IMR-90 (cell line): Measurements from ENCODE around the gene TSSK3. TPM values are rescaled to one million over a fixed set of nuclear protein-coding genes. Genes with fewer than 3 reads are reported as not detected.

Experiments used
- ATAC-seq: fragments of 200-7000 bp; cut with Tn5 transposase; 2 replicates; pipeline ENCODE4 v1.9.1; 2020; ENCODE audit warnings: low read depth, mild to moderate bottlenecking, moderate library complexity
- BruUV-seq: library from RNA; stranded (reverse); fragments of 400-500 nt; replicated peaks from 2 replicates; lab custom pipeline; 2021; lab: Mats Ljungman, UMichigan
- CTCF ChIA-PET: fragments of 300-600 bp; formaldehyde crosslinking; extraction: SDS; loops from one replicate; lab custom pipeline; 2021; ENCODE audit warnings: antibody characterized with exemption; lab: Yijun Ruan, JAX
- POLR2A ChIA-PET: fragments of 300-600 bp; sonication (Branson Sonifier 250); formaldehyde crosslinking; loops from one replicate; lab custom pipeline; 2022; ENCODE audit warnings: antibody characterized with exemption; ENCODE audit not compliant: unreplicated experiment; lab: Charles Lee
- DNase-seq: peaks from one replicate; pipeline ENCODE4 v3.0.0; 2013
- H2AFZ ChIP-seq: replicated peaks from 2 replicates; pipeline ENCODE3; 2013; ENCODE audit warnings: low read length, mild to moderate bottlenecking; ENCODE audit not compliant: poor library complexity
- H2AK5ac ChIP-seq: 2 replicates; pipeline ENCODE4 v1.6.1; 2013; ENCODE audit warnings: low read depth, low read length, inconsistent platforms
- H2AK9ac ChIP-seq: replicated peaks from 2 replicates; pipeline ENCODE3; 2013; ENCODE audit warnings: mild to moderate bottlenecking, low read depth, low read length, moderate library complexity; ENCODE audit not compliant: poor library complexity
- H2BK120ac ChIP-seq: 2 replicates; pipeline ENCODE4 v1.6.1; 2013; ENCODE audit warnings: low read depth, low read length, inconsistent platforms
- H2BK15ac ChIP-seq: 3 replicates; pipeline ENCODE4 v1.6.1; 2013; ENCODE audit warnings: low read depth, low read length, inconsistent platforms
- H2BK20ac ChIP-seq: 2 replicates; pipeline ENCODE4 v1.6.1; 2013; ENCODE audit warnings: low read depth, mild to moderate bottlenecking, inconsistent platforms, low read length, moderate library complexity
- H2BK5ac ChIP-seq: 2 replicates; pipeline ENCODE4 v1.6.1; 2013; ENCODE audit warnings: mild to moderate bottlenecking, low read depth, low read length, inconsistent platforms; ENCODE audit not compliant: poor library complexity, severe bottlenecking
- H3K14ac ChIP-seq: replicated peaks from 2 replicates; pipeline ENCODE4 v1.6.1; 2013; ENCODE audit warnings: low read depth, low read length, inconsistent platforms
- H3K18ac ChIP-seq: 2 replicates; pipeline ENCODE4 v1.6.1; 2013; ENCODE audit warnings: low read depth, low read length, control low read depth
- H3K23ac ChIP-seq: 2 replicates; pipeline ENCODE4 v1.6.1; 2013; ENCODE audit warnings: low read depth, low read length, inconsistent platforms
- H3K27ac ChIP-seq: 2 replicates; pipeline ENCODE4 v1.5.1; 2013; ENCODE audit warnings: mild to moderate bottlenecking, control low read depth, low read length; ENCODE audit not compliant: insufficient read depth
- H3K27me3 ChIP-seq: 2 replicates; pipeline ENCODE4 v1.6.1; 2013; ENCODE audit warnings: low read length; ENCODE audit not compliant: control insufficient read depth, insufficient read depth
- H3K36me3 ChIP-seq: 2 replicates; pipeline ENCODE4 v1.6.1; 2013; ENCODE audit warnings: low read length, mixed read lengths; ENCODE audit not compliant: control insufficient read depth, insufficient read depth
- H3K4ac ChIP-seq: 2 replicates; pipeline ENCODE4 v1.6.1; 2013; ENCODE audit warnings: low read depth, low read length, inconsistent platforms
- H3K4me1 ChIP-seq: 2 replicates; pipeline ENCODE4 v1.6.1; 2013; ENCODE audit warnings: low read length, mixed read lengths; ENCODE audit not compliant: control insufficient read depth, insufficient read depth
- H3K4me2 ChIP-seq: 2 replicates; pipeline ENCODE4 v1.6.1; 2013; ENCODE audit warnings: low read depth, mild to moderate bottlenecking, control low read depth, low read length, moderate library complexity
- H3K4me3 ChIP-seq: 2 replicates; pipeline ENCODE4 v1.5.1; 2013; ENCODE audit warnings: low read depth, mild to moderate bottlenecking, control low read depth, low read length, moderate library complexity; ENCODE audit not compliant: insufficient read depth
- H3K56ac ChIP-seq: 2 replicates; pipeline ENCODE4 v1.6.1; 2013; ENCODE audit warnings: low read length, inconsistent platforms; ENCODE audit not compliant: insufficient read depth; ENCODE audit errors: extremely low read depth
- H3K79me1 ChIP-seq, 2 experiments: 2 replicates each; pipeline ENCODE4 v1.6.1; 2013; ENCODE audit warnings: low read length in 2 of 2, inconsistent platforms in 1 of 2, low read depth in 1 of 2
- H3K9ac ChIP-seq: 2 replicates; pipeline ENCODE4 v1.6.1; 2013; ENCODE audit warnings: low read depth, low read length, control low read depth
- H3K9me1 ChIP-seq: 2 replicates; pipeline ENCODE4 v1.6.1; 2013; ENCODE audit warnings: low read length, inconsistent platforms; ENCODE audit not compliant: insufficient read depth
- H3K9me3 ChIP-seq: 2 replicates; pipeline ENCODE4 v1.6.1; 2013; ENCODE audit warnings: low read length; ENCODE audit not compliant: control insufficient read depth, insufficient read depth
- H4K20me1 ChIP-seq: 2 replicates; pipeline ENCODE4 v1.6.1; 2013; ENCODE audit warnings: low read length, inconsistent platforms; ENCODE audit not compliant: insufficient read depth
- H4K5ac ChIP-seq: 2 replicates; pipeline ENCODE4 v1.6.1; 2013; ENCODE audit warnings: mild to moderate bottlenecking, low read depth, low read length, control low read depth
- H4K8ac ChIP-seq, 2 experiments: 2 replicates each; pipeline ENCODE4 v1.6.1; 2013; ENCODE audit warnings: low read depth in 2 of 2, low read length in 2 of 2, control low read depth in 1 of 2, inconsistent platforms in 1 of 2
- H4K91ac ChIP-seq: 2 replicates; pipeline ENCODE4 v1.6.1; 2013; ENCODE audit warnings: low read depth, low read length, inconsistent platforms; ENCODE audit not compliant: insufficient read depth
- BHLHE40 ChIP-seq: fragments of 150-350 bp; IDR thresholded peaks from 2 replicates; pipeline ENCODE4 v1.6.1; 2016; ENCODE audit warnings: mild to moderate bottlenecking, low read depth, low read length
- CEBPB ChIP-seq: IDR thresholded peaks from 2 replicates; pipeline ENCODE4 v1.6.1; 2012; ENCODE audit warnings: low read depth, low read length, improper control_type of control experiment
- MAFK ChIP-seq: IDR thresholded peaks from 2 replicates; pipeline ENCODE4 v1.6.1; 2012; ENCODE audit warnings: low read depth, low read length, improper control_type of control experiment
- MAZ ChIP-seq: IDR thresholded peaks from 2 replicates; pipeline ENCODE4 v1.6.1; 2012; ENCODE audit warnings: low read depth, mild to moderate bottlenecking, low read length, improper control_type of control experiment, moderate library complexity, borderline replicate concordance
- MXI1 ChIP-seq: IDR thresholded peaks from 2 replicates; pipeline ENCODE4 v1.6.1; 2012; ENCODE audit warnings: low read depth, mild to moderate bottlenecking, low read length, moderate library complexity, borderline replicate concordance
- POLR2A ChIP-seq: IDR thresholded peaks from 2 replicates; pipeline ENCODE4 v1.6.1; 2012; ENCODE audit warnings: mild to moderate bottlenecking, low read depth, low read length
- RCOR1 ChIP-seq: IDR thresholded peaks from 2 replicates; pipeline ENCODE4 v1.6.1; 2012; ENCODE audit warnings: mild to moderate bottlenecking, low read length, improper control_type of control experiment; ENCODE audit not compliant: insufficient replicate concordance
- SMC3 ChIP-seq: fragments of 150-350 bp; IDR thresholded peaks from 2 replicates; pipeline ENCODE4 v1.6.1; 2016; ENCODE audit warnings: low read depth, mild to moderate bottlenecking, antibody characterized with exemption, low read length, moderate library complexity
- WGBS, 2 experiments: methylation state at CpG; one replicate each; pipeline versions ENCODE4 v1.1.5 to v1.1.7; 2013; ENCODE audit warnings: missing lambda C conversion rate in 2 of 2; ENCODE audit not compliant: insufficient read length in 1 of 2; ENCODE audit errors: extremely low coverage in 2 of 2; 5-methylcytosine and 5-hydroxymethylcytosine counted together
- dilution Hi-C: fragments of 300-500 bp; cut with HindIII; formaldehyde crosslinking; loops from one replicate; pipeline ENCODE4 v1.14.3; 2018; ENCODE audit warnings: low sequenced_read_pairs; ENCODE audit not compliant: unreplicated experiment
- in situ Hi-C: fragments of 300-500 bp; cut with MboI; formaldehyde crosslinking; loops from 3 replicates; pipeline ENCODE4 v1.14.3; 2019; ENCODE audit warnings: low sequenced_read_pairs, inconsistent platforms, mixed read lengths
- intact Hi-C: fragments of 100-400 bp; cut with micrococcal nuclease; formaldehyde crosslinking; loops from 2 replicates; pipeline ENCODE4 v1.10.0; 2022
- polyA plus RNA-seq, 3 experiments: library from polyadenylated mRNA; depleted of rRNA; stranded (reverse); fragments of >200 nt; gene quantifications; 2 replicates each; pipeline ENCODE4 v1.2.3, GENCODE V29; 2012; ENCODE audit warnings: low replicate concordance in 1 of 3
- total RNA-seq: library from RNA; depleted of rRNA; stranded (reverse); fragments of >200 nt; gene quantifications from 2 replicates; pipeline ENCODE4 v1.2.3, GENCODE V29; 2012
- TF ChIP-seq, protein P1 (sequence below): conservative IDR thresholded peaks from 2 replicates; pipeline ENCODE4 v1.5.1; 2012; ENCODE audit warnings: mild to moderate bottlenecking, low read depth, low read length, improper control_type of control experiment

TSSK3 gene
- total and polyA plus RNA-seq, 2 of the 4 experiments (the other 2 are of a cell fraction), result 0.96 TPM; not detected in 1

- Histone ChIP-seq H3K56ac (peak overlapping the region; percentile 1; the same call in 1 of the 2 replicates), H3K4me1 (peaks cover 26% of the 10 kb centered on the region), H2BK120ac (peak overlapping the region; percentile 68), H4K20me1 (no peaks in the 10 kb centered on the region), H3K23ac (peak overlapping the region; percentile 28; the same call in 1 of the 2 replicates), H3K27ac (peak overlapping the region; percentile 95), H2AFZ (peak overlapping the region; percentile 28), H2AK5ac (peak overlapping the region; percentile 94), H2BK5ac (peak overlapping the region; percentile 81), H3K9me3 (no peaks in the 10 kb centered on the region), H4K91ac (peak overlapping the region; percentile 93), H3K36me3 (peaks cover 6% of the 10 kb centered on the region; the same call in 1 of the 2 replicates), H3K4me3 (no peak overlapping the region), H4K5ac (peak overlapping the region; percentile 59), H3K4ac (peak overlapping the region; percentile 79), H2BK20ac (peak overlapping the region; percentile 63; the same call in 1 of the 2 replicates), H3K27me3 (no peaks in the 10 kb centered on the region), H2AK9ac (peak overlapping the region; percentile 91), H3K9me1 (peaks cover 18% of the 10 kb centered on the region), H3K79me1 (peaks cover 8 to 30% of the 10 kb centered on the region in 2 experiments; a peak in 3 of 4 replicates), H2BK15ac (peak overlapping the region; percentile 80; the same call in 2 of the 3 replicates), H4K8ac (peak overlapping the region; percentile 75 to 85), H3K4me2 (peak overlapping the region; percentile 2; the same call in 1 of the 2 replicates), H3K14ac (peak overlapping the region; percentile 81), H3K18ac (peak overlapping the region; percentile 32), H3K9ac (peak overlapping the region; percentile 87)
- intact Hi-C loops (no loop called here), in situ Hi-C loops (no loop called here), dilution Hi-C loops (no loop called here)
- peak; percentile 29; the same call in 1 of the 2 replicates for TF ChIP-seq MXI1
- peak; percentile 38; the same call in 1 of the 2 replicates for TF ChIP-seq MAZ
- no peak for TF ChIP-seq SMC3
- TF ChIP-seq, protein P1, sequence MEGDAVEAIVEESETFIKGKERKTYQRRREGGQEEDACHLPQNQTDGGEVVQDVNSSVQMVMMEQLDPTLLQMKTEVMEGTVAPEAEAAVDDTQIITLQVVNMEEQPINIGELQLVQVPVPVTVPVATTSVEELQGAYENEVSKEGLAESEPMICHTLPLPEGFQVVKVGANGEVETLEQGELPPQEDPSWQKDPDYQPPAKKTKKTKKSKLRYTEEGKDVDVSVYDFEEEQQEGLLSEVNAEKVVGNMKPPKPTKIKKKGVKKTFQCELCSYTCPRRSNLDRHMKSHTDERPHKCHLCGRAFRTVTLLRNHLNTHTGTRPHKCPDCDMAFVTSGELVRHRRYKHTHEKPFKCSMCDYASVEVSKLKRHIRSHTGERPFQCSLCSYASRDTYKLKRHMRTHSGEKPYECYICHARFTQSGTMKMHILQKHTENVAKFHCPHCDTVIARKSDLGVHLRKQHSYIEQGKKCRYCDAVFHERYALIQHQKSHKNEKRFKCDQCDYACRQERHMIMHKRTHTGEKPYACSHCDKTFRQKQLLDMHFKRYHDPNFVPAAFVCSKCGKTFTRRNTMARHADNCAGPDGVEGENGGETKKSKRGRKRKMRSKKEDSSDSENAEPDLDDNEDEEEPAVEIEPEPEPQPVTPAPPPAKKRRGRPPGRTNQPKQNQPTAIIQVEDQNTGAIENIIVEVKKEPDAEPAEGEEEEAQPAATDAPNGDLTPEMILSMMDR, result no peak
- no peak for TF ChIP-seq BHLHE40
- TF ChIP-seq POLR2A, result no peak
- peak; percentile 74 for TF ChIP-seq RCOR1
- TF ChIP-seq MAFK, result no peak
- peak; percentile 72 for TF ChIP-seq CEBPB
- 0% methylated on average over 2 of the region's 2 CpGs; no CpG with 5 or more reads in 1 of the 2 experiments for WGBS, 2 experiments
- ChIA-PET POLR2A (no interaction called here), CTCF (no interaction called here)
- DNase-seq (peak; percentile 85), ATAC-seq (peak; percentile 38)
- no TSS peak for BruUV-seq
Observed at GRCh38 chr1:32353886-32354570, 8.3 kb upstream of the TSSK3 start.
